Activated CD8-positive, alpha-beta T cell treated with anti-CD3 and anti-CD28 coated beads for 36 hours (primary cell): ENCODE results near the gene ZFYVE21. TPM values are rescaled to one million over a fixed set of nuclear protein-coding genes. Genes with fewer than 3 reads are reported as not detected.

Experiments used
- ATAC-seq: fragments of 200-7000 bp; cut with Tn5 transposase; one replicate; pipeline ENCODE4 v1.10.0; 2021; ENCODE audit warnings: mild to moderate bottlenecking, moderate library complexity
- CTCF ChIA-PET: fragments of 350-600 bp; sonication (Branson Sonifier 250); formaldehyde crosslinking; loops from one replicate; lab custom pipeline; 2021; ENCODE audit warnings: antibody characterized with exemption; lab: Charles Lee
- POLR2A ChIA-PET: fragments of 350-600 bp; sonication (Branson Sonifier 250); formaldehyde crosslinking; loops from one replicate; lab custom pipeline; 2021; ENCODE audit warnings: antibody characterized with exemption; lab: Charles Lee
- DNase-seq: peaks from one replicate; pipeline ENCODE4 v3.0.0-alpha.2; 2020
- H3K27ac Mint-ChIP-seq: one replicate; pipeline ENCODE4 v1.8.0; 2021; ENCODE audit warnings: mild to moderate bottlenecking, mixed read lengths
- H3K27me3 Mint-ChIP-seq: one replicate; pipeline ENCODE4 v1.8.0; 2021; ENCODE audit warnings: mixed read lengths
- H3K36me3 Mint-ChIP-seq: one replicate; pipeline ENCODE4 v1.8.0; 2021; ENCODE audit warnings: low read depth, mixed read lengths
- H3K4me1 Mint-ChIP-seq: one replicate; pipeline ENCODE4 v1.8.0; 2021; ENCODE audit warnings: low read depth, mixed read lengths
- H3K4me3 Mint-ChIP-seq: one replicate; pipeline ENCODE4 v1.8.0; 2021; ENCODE audit warnings: mild to moderate bottlenecking, moderate library complexity, mixed read lengths
- H3K9me3 Mint-ChIP-seq: one replicate; pipeline ENCODE4 v1.8.0; 2021; ENCODE audit warnings: mixed read lengths
- intact Hi-C: fragments of 100-400 bp; cut with micrococcal nuclease; formaldehyde crosslinking; loops from one replicate; pipeline ENCODE4 v1.10.0; 2022
- total RNA-seq, 2 experiments: library from RNA; stranded (reverse); gene quantifications; one replicate each; pipeline ENCODE4 v1.2.3, GENCODE V29; 2021
- TF ChIP-seq, protein P1 (sequence below): fragments of 200-600 bp; IDR thresholded peaks from one replicate; pipeline ENCODE4 v1.8.0; 2022; ENCODE audit warnings: antibody characterized with exemption, mild to moderate bottlenecking

Gene ZFYVE21
- total RNA-seq, 2 experiments from 2014 or later, result 10.4 to 11.6 TPM

DNA sequence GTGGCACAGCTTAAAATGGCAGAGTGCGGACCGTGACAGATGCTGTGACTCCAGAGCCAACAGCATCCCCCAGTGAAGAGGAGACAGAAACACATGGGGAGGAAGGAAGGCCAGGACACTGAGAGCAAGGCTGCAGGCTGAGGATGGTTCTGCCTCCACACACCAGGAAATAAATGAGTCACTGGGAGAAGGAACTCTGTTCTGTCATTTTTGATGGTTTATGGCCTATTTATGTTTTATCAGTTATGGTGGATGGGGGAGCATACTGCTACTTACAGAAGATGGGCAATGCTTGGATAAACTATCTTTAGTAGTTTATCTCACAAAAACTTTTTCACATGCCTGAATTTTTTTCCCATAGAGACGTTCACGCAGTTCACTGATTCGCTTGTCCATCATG lies 33.8 kb downstream of the ZFYVE21 start:
- POLR2A ChIA-PET, result interaction anchor here (0.7 kb wide), 1 partner anchor 176 kb away, joined by 3 read pairs; no protein-coding TSS in a partner anchor
- Mint-ChIP-seq H3K9me3 (no peaks in the 10 kb centered on the region), H3K27me3 (no peaks in the 10 kb centered on the region), H3K4me1 (peaks cover 19% of the 10 kb centered on the region), H3K27ac (no peak overlapping the region), H3K36me3 (peaks cover 3% of the 10 kb centered on the region), H3K4me3 (no peak overlapping the region)
- ATAC-seq (no peak), DNase-seq (no peak)
- intact Hi-C loops, result no loop called here
- TF ChIP-seq, protein P1, sequence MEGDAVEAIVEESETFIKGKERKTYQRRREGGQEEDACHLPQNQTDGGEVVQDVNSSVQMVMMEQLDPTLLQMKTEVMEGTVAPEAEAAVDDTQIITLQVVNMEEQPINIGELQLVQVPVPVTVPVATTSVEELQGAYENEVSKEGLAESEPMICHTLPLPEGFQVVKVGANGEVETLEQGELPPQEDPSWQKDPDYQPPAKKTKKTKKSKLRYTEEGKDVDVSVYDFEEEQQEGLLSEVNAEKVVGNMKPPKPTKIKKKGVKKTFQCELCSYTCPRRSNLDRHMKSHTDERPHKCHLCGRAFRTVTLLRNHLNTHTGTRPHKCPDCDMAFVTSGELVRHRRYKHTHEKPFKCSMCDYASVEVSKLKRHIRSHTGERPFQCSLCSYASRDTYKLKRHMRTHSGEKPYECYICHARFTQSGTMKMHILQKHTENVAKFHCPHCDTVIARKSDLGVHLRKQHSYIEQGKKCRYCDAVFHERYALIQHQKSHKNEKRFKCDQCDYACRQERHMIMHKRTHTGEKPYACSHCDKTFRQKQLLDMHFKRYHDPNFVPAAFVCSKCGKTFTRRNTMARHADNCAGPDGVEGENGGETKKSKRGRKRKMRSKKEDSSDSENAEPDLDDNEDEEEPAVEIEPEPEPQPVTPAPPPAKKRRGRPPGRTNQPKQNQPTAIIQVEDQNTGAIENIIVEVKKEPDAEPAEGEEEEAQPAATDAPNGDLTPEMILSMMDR, result no peak
- CTCF ChIA-PET, result no interaction called here

DNA sequence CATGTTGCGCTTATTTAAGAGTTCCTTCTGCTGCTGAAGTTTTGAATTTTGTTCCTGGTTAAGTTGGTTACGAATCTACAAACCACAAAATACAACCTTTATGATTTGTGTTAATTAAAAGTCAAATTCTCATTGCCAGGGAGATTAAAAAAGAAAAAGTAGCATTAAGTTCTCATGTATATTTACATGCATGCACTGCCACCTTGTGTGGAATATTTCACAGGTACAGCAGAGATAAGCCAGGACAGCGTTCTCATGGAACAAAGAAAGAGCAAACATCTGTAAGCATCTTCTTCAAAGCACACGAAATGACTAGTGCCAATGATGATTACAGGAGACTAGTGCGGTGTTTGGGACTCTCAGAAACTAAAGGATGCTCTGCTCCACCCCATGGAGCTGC lies 34.2 kb downstream of the ZFYVE21 start:
- no peak overlapping the region for H3K27ac Mint-ChIP-seq
- H3K4me1 Mint-ChIP-seq, result peaks cover 19% of the 10 kb centered on the region
- ChIA-PET POLR2A (no interaction called here), CTCF (no interaction called here)
- H3K9me3 Mint-ChIP-seq, result no peaks in the 10 kb centered on the region
- H3K27me3 Mint-ChIP-seq, result no peaks in the 10 kb centered on the region
- H3K4me3 Mint-ChIP-seq, result no peak overlapping the region
- intact Hi-C loops, result no loop called here
- DNase-seq (no peak), ATAC-seq (no peak)
- peaks cover 3% of the 10 kb centered on the region for H3K36me3 Mint-ChIP-seq
- TF ChIP-seq, protein P1, result no peak

DNA sequence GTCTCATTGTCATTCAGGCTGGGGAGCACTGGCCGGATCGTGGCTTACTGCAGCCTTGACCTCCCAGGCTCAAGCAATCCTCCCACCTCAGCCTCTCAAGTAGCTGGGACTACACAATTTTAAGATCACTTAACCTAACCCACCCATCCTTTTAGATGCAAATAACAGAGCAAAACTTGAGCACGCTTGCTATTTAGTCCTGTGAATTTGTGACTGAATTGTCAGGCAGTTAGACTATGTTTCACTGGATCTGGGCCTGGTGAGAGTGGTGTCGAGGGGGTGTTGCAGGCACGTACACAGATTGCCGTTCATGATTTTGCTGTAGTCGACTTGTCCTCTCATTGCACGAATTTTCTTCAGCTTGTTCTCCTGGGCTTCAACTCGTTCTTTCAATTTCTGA lies 38.2 kb downstream of the ZFYVE21 start:
- no peaks in the 10 kb centered on the region for H3K9me3 Mint-ChIP-seq
- TF ChIP-seq, protein P1, result no peak
- H3K27ac Mint-ChIP-seq, result no peak overlapping the region
- ATAC-seq (no peak), DNase-seq (no peak)
- CTCF ChIA-PET, result interaction anchor here (1.1 kb wide), 1 partner anchor 133 kb away, joined by 3 read pairs; no protein-coding TSS in a partner anchor
- H3K27me3 Mint-ChIP-seq, result no peaks in the 10 kb centered on the region
- peaks cover 3% of the 10 kb centered on the region for H3K36me3 Mint-ChIP-seq
- POLR2A ChIA-PET, result no interaction called here
- H3K4me3 Mint-ChIP-seq, result no peak overlapping the region
- H3K4me1 Mint-ChIP-seq, result peaks cover 10% of the 10 kb centered on the region
- intact Hi-C loops, result no loop called here

DNA sequence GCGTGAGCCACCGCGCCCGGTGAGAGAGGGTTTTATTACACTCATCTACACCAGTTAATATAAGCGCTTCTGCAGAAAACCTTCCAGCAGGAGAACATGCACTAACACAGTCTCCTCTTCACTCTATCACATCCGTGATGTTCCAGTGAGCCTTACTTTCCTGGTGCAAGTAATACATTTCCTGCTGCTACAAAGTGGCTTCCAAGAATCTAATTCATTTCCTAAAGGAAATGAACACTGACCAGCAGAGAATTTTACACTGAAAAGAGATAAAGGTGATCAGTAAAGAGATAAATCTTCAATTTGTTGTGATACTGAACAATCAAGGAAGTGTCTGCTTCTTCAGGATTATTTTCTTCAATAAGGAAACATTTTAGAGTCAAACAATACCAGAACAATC lies 39.5 kb downstream of the ZFYVE21 start:
- Mint-ChIP-seq H3K9me3 (no peaks in the 10 kb centered on the region), H3K36me3 (no peaks in the 10 kb centered on the region), H3K27me3 (no peaks in the 10 kb centered on the region), H3K4me3 (no peak overlapping the region), H3K4me1 (peaks cover 3% of the 10 kb centered on the region), H3K27ac (no peak overlapping the region)
- no peak for ATAC-seq
- no peak for DNase-seq
- POLR2A ChIA-PET, result no interaction called here
- CTCF ChIA-PET, result no interaction called here
- TF ChIP-seq, protein P1, result no peak
- intact Hi-C loops, result no loop called here

DNA sequence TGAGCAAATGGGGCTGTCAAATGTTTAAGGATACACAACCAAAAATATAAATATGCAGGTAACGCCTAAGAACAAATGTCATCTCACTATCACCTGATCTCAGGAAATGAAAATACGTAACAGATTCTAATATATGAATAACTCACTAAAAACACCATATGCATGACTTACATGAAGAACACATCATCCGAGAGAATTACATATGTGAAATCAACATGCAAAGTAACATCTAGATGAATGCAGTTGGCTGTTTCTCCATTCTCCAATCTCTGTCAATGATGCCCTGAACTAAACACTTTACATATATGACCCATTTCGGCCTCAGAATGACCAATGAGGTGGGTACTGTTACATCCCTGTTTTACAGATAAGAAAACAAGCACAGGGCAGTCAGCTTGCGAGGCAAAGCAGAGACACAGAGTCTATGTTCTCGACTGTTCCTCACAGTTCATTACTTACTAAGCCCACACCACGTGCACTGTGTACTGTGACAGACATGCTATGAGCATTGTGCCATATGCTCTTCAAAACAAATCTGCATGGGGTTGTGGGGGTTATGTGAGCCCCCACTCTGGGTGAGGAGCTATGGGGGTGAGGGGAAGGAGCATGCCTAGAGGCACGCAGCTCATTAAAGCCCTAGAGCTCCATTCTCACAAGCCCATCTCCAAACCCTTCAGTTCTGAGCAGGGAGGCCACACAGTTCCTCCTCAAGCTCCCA lies 42.6 kb downstream of the ZFYVE21 start:
- Mint-ChIP-seq H3K27me3 (no peaks in the 10 kb centered on the region), H3K27ac (no peak overlapping the region), H3K4me1 (no peaks in the 10 kb centered on the region), H3K9me3 (no peaks in the 10 kb centered on the region), H3K36me3 (no peaks in the 10 kb centered on the region), H3K4me3 (no peak overlapping the region)
- TF ChIP-seq, protein P1, result no peak
- DNase-seq (no peak), ATAC-seq (no peak)
- POLR2A ChIA-PET, result no interaction called here
- intact Hi-C loops, result no loop called here
- CTCF ChIA-PET, result no interaction called here
